Measurements from ENCODE around the gene CD63.

GRCh38 chr12:55771736-55772135 lies 42.9 kb upstream of the CD63 start:
- no peak for TF ChIP-seq CTCF (IDR thresholded peaks at IDR 0.05; ENCODE audit: low read depth, low read length)
- TF ChIP-seq POLR2A (IDR thresholded peaks at IDR 0.05; ENCODE audit: extremely low read depth, insufficient read length): no peak
- TF ChIP-seq MYC (IDR thresholded peaks at IDR 0.05; ENCODE audit: low read depth, low read length): no peak
- TF ChIP-seq MAX (IDR thresholded peaks at IDR 0.05; ENCODE audit: low read depth, low read length): no peak

All from NB4 (cell line).